ENCODE data around the gene TAF3. TPM values are rescaled to one million over a fixed set of nuclear protein-coding genes. Genes with fewer than 3 reads are reported as not detected.

The TAF3 gene
- total RNA-seq, 1 experiment from 2014 or later = 5.5 TPM

GRCh38 chr10:7980196-7980595 is 161.9 kb downstream of the TAF3 start:
- TF ChIP-seq TCF7L2 (IDR thresholded peaks at IDR 0.05; ENCODE audit: low read depth, low read length) (no peak), POLR2AphosphoS5 (IDR thresholded peaks at IDR 0.05; ENCODE audit: low read depth, low read length) (no peak), CTCF (IDR thresholded peaks at IDR 0.05) (no peak), SIN3A (IDR thresholded peaks at IDR 0.05; ENCODE audit: borderline replicate concordance, insufficient read depth, low read depth, low read length) (no peak), REST (IDR thresholded peaks at IDR 0.05; ENCODE audit: insufficient read depth in 1 of 2, low read depth in 2 of 2, low read length in 1 of 2) (no peak)
- ATAC-seq (no peak), DNase-seq (ENCODE audit: low read depth, low spot score) (no peak)
- in situ Hi-C loops (cut with HindIII; ENCODE audit: low pct_unique_long_range_greater_than_20kb, low sequenced_read_pairs) = no loop called here
- Histone ChIP-seq H3K36me3 (ENCODE audit: control insufficient read depth, insufficient read depth, low read length) (no peaks in the 10 kb centered on the region), H3K27me3 (ENCODE audit: control insufficient read depth, insufficient read depth, low read length) (no peaks in the 10 kb centered on the region), H3K9me3 (ENCODE audit: control insufficient read depth, insufficient read depth, low read depth, low read length) (no peaks in the 10 kb centered on the region), H3K27ac (ENCODE audit: low read length) (no peak overlapping the region), H3K4me1 (ENCODE audit: control insufficient read depth, insufficient read depth, low read length) (no peaks in the 10 kb centered on the region), H3K4me3 (ENCODE audit: low read depth in 2 of 2, low read length in 2 of 2) (no peak overlapping the region)
- no TSS peak for BruUV-seq (replicated peaks)
- intact Hi-C loops (cut with micrococcal nuclease; ENCODE audit: unreplicated experiment) = no loop called here
- POLR2A ChIA-PET = no interaction called here
- CTCF ChIA-PET = no interaction called here

- H3K27ac ChIP-seq (ENCODE audit: low read length) = no peak overlapping the region
- no peaks in the 10 kb centered on the region for H3K4me1 ChIP-seq (ENCODE audit: control insufficient read depth, insufficient read depth, low read length)
- ChIA-PET CTCF (no interaction called here), POLR2A (no interaction called here)
- H3K27me3 ChIP-seq (ENCODE audit: control insufficient read depth, insufficient read depth, low read length) = no peaks in the 10 kb centered on the region
- TF ChIP-seq SIN3A (IDR thresholded peaks at IDR 0.05; ENCODE audit: borderline replicate concordance, insufficient read depth, low read depth, low read length) = no peak
- no peak for TF ChIP-seq TCF7L2 (IDR thresholded peaks at IDR 0.05; ENCODE audit: low read depth, low read length)
- no peak overlapping the region for H3K4me3 ChIP-seq (ENCODE audit: low read depth in 2 of 2, low read length in 2 of 2)
- H3K36me3 ChIP-seq (ENCODE audit: control insufficient read depth, insufficient read depth, low read length) = no peaks in the 10 kb centered on the region
- in situ Hi-C loops (cut with HindIII; ENCODE audit: low pct_unique_long_range_greater_than_20kb, low sequenced_read_pairs) = no loop called here
- H3K9me3 ChIP-seq (ENCODE audit: control insufficient read depth, insufficient read depth, low read depth, low read length) = no peaks in the 10 kb centered on the region
- DNase-seq (ENCODE audit: low read depth, low spot score) (no peak), ATAC-seq (no peak)
- no TSS peak for BruUV-seq (replicated peaks)
- intact Hi-C loops (cut with micrococcal nuclease; ENCODE audit: unreplicated experiment) = no loop called here
These were observed 164.4 kb downstream of the TAF3 start for GRCh38 chr10:7982727-7983126.

- ChIA-PET CTCF (no interaction called here), POLR2A (no interaction called here)
- in situ Hi-C loops (cut with HindIII; ENCODE audit: low pct_unique_long_range_greater_than_20kb, low sequenced_read_pairs) = no loop called here
- Histone ChIP-seq H3K27me3 (ENCODE audit: control insufficient read depth, insufficient read depth, low read length) (no peaks in the 10 kb centered on the region), H3K9me3 (ENCODE audit: control insufficient read depth, insufficient read depth, low read depth, low read length) (no peaks in the 10 kb centered on the region), H3K4me3 (ENCODE audit: low read depth in 2 of 2, low read length in 2 of 2) (no peak overlapping the region), H3K4me1 (ENCODE audit: control insufficient read depth, insufficient read depth, low read length) (no peaks in the 10 kb centered on the region), H3K36me3 (ENCODE audit: control insufficient read depth, insufficient read depth, low read length) (no peaks in the 10 kb centered on the region), H3K27ac (ENCODE audit: low read length) (no peak overlapping the region)
- no TSS peak for BruUV-seq (replicated peaks)
- intact Hi-C loops (cut with micrococcal nuclease; ENCODE audit: unreplicated experiment) = no loop called here
- no peak for ATAC-seq
- TF ChIP-seq TCF7L2 (IDR thresholded peaks at IDR 0.05; ENCODE audit: low read depth, low read length) (no peak), SIN3A (IDR thresholded peaks at IDR 0.05; ENCODE audit: borderline replicate concordance, insufficient read depth, low read depth, low read length) (no peak), POLR2AphosphoS5 (IDR thresholded peaks at IDR 0.05; ENCODE audit: low read depth, low read length) (no peak), REST (IDR thresholded peaks at IDR 0.05; ENCODE audit: insufficient read depth in 1 of 2, low read depth in 2 of 2, low read length in 1 of 2) (no peak), CTCF (IDR thresholded peaks at IDR 0.05) (no peak)
- DNase-seq (ENCODE audit: low read depth, low spot score) = no peak
These were observed 166.0 kb downstream of the TAF3 start for GRCh38 chr10:7984325-7984724.

Data from Panc1 (cell line).